GM18508 (cell line): ENCODE results near the gene KDELR1.
"Not testable (repeated sequence)": the region's sequence is repeated elsewhere in the genome, so short reads cannot be mapped to it uniquely, and the experiment has no call there.

Experiments
- ATAC-seq: cut with Tn5 transposase; IDR thresholded peaks from one replicate; pipeline ENCODE4 v1.9.1; 2021; ENCODE audit warnings: moderate number of reproducible peaks; ENCODE audit not compliant: insufficient read depth, unreplicated experiment

The KDELR1 gene

DNA sequence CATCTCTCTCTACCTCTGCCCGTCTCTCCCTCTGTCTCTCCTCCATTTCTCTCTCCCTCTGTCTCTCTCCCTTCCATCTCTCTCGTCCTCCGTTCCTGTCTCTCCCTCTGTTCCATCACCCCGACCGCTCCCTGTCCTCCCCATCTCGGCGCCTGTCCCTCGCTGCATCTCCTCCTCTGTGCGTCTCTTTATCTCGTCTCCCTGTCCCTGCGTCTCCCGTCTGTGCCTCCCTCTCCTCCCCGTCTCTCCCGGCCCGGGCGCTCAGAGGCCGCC is 6.7 kb upstream of the KDELR1 start:
- ATAC-seq = no peak

- no peak for ATAC-seq
Measured at GRCh38 chr19:48397263-48398101, 6.1 kb upstream of the KDELR1 start.

DNA sequence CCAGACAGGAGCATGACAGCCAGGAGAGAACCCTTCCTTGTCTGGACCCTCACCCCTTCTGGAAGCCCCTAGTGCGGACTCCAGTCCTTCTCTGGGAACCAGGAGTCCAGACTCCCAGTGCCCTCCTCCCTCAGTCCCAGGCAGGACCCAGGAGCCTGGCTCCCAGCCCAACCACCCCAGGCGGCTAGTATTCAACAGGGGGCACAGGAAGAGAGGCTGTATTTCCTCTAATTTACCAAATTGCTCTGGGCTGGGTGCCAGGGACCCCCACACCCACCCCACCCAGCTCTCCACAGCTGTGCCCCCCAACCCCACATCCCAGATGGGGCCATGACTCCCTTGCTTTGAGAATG is 5.4 kb upstream of the KDELR1 start:
- ATAC-seq = no peak

DNA sequence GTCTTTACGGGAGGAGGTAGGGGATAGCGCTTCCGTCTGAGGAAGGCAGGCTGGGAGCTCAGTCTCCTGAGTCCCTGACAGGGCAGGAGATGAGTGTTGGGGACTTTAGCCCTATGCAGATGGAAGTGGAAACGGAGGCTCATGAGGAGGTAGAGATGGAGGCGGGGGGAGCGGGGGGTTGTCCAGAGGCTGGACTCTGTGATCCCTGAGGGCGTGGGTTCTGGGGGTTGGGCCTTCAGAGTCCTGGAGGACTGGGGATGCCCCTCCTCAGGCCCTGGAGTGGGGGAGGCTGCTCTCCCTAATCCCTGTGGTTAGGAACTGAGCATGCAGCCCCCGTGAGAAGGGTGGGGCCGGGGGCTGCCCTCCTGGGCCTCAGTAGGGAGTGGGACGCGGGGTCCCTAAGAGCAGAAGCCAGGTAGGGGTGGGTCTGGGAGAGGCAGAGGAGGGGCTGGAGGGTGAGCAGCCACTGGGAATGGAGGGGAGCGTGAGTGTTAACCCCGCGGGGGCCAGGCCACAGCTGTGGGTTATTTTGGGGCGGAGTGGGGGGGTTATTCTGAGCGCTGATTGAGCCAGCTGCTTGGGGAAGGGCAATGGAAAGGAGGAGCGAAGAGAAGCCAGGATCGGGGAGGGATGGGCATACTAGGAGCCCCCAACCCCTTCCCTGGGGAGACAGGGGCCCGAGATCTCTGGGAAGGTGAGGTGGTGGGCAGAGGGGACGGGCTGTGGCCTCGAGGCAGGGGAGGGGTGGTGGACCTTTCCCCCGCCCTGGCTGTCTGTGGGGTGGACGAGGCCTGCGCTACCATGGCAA is 4.9 kb upstream of the KDELR1 start:
- no peak for ATAC-seq

- no peak for ATAC-seq
Measured at GRCh38 chr19:48395499-48395898, 4.1 kb upstream of the KDELR1 start.

GRCh38 chr19:48395170-48395455 is 3.8 kb upstream of the KDELR1 start:
- no peak for ATAC-seq

DNA sequence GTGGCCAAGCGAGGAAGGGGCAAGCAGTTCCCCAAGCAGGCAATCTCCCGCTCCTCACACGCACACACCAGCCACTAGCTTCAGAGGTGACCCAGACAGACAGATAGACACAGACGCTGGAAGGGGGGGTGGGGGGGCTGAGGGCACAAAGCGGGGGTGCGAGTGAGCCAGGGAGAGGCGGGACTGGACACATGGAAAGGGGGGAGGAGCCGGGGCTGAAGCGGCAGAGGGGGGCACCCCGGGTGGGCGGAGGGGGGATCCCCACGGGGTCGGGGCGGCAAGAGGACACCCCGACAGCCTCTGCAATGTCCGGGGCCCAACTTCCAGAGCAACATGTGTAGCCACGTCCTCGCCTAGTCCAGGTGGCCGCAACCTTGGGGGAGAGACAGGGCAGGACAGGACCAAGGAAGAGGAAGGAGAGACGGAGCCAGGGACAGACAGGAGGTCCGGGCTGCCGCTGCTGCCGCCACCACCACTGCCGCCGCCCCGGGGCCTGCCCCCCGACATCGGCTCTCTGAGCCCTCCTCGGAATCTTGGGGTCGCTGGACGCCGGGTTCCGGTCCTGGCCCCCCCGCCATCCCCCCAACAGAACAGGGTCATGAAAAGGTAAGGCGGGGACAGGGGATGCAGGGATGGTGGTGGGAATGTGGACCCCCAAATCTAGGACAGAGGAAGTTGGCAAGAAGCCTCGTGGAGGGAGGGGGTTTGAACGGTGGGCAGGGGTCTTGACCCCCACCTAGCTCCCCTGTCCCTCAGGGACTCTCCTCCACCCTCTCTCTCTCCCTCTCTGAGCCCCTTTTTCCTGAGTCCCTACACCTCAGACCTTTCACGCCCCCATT is 3.2 kb upstream of the KDELR1 start:
- ATAC-seq = no peak

GRCh38 chr19:48393559-48394330 is 2.4 kb upstream of the KDELR1 start, which contains the start of gene GRIN2D:
GRIN2D (plus strand) TSS chr19:48393668; CDS start chr19:48398393, 4,725 bp downstream.
- ATAC-seq = no peak

GRCh38 chr19:48392860-48393558 is 1.7 kb upstream of the KDELR1 start:
- no peak for ATAC-seq

GRCh38 chr19:48392006-48392344 is 624 bp upstream of the KDELR1 start:
- not testable (repeated sequence) for ATAC-seq

- no peak for ATAC-seq
Measured at GRCh38 chr19:48390188-48391099, 907 bp downstream of the KDELR1 start.

DNA sequence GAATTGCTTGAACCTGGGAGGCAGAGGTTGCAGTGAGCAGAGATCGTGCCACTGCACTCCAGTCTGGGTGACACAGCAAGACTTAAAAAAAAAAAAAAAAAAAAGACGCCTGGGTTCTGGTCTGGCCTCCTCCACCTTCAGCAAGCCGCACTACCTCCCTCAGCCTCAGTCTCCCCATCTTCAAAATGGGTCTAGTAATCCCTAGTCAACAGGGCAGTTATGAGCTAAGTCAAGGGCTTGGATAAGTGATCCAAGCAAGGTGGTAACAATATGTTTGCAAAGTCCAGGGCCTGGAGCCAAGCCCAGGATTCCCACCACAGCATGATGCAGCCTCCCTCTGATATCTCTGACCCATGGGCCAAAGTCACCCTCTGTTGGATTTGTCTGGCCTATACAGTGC is 4.4 kb downstream of the KDELR1 start:
- ATAC-seq = no peak

DNA sequence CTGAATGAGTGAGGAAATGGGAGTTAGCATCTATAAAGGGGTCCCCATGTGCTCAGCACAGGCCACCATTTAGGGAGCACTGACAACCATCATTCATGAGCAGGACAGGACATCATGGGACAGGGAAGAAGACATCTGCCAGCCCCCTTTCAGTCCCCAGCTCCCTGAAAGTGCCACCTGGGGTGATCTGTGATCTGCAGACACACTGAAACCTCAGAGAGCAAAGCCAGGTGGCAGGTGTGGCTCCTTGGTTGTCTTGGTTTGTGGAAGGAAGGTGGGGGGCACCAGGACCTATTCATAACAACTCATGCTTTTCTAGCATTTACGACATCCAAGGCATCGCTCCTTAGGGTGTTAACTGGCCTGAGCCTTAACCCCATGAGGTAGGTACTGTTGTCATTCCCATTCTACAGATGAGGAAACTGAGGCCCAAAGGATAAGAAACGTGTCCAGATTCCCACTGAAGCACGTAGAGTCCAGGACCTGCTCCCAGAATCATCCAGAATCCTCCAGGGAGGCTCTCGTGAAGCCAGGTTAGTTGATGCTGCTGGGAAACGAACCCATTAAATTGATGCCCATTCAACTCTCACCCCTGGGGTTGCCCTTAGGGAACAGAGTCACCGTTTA is 5.8 kb downstream of the KDELR1 start:
- ATAC-seq = no peak

DNA sequence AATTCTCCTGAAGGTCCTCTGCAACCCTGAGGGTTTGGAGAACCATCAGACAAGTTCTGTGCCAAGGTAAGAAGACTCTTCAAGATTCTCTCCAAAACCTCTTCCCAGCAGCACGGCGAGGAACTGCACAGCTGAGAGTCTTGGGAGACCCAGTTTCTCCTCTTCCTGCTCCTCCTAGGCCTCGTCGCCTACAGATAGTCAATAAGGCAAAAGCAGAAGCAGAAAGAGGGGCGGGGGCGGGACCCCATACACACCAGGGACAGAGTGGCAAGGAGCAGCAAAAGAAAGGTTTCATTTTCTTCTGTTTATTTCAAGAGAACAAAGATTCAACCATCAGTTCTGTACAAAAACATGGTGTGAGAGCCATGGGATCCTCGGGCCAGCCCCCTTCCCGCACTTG is 9.1 kb downstream of the KDELR1 start:
- ATAC-seq = no peak

DNA sequence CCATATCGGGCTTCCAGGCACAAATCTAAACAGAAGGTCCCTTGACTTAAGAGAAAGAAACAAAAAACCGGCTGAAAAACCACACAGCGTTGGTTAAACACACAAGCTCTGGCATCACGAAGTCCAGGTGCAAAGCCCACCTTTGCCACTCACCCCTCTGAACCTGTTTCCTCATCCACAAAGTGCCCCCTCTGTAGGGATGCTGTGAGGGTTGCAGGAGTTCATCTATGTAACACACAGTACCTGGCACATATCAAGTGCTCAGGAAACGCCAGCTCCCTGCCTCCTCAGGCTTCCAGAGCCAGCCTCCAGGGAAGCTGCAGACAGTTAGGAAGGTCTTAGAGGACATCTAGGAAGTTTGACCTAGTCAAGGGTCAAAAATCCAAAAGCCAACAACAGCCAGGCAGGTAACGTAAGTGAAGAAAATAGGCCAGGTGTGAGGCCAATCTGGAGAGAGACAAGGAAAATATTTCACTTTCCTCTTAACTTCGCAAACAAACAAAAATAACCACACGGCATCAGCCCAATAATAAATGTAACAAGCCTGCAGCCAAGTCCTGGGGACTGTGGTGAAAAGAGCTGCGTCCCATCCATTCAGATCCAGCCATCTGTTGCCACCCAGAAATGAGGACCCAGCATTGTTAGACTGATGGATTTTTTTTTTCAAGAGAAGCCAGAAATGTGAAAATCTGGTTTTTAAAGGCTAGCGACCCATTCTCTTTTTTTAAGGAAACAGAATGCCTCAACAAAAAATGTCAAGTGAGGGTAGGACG is 10.0 kb downstream of the KDELR1 start:
- ATAC-seq = no peak

DNA sequence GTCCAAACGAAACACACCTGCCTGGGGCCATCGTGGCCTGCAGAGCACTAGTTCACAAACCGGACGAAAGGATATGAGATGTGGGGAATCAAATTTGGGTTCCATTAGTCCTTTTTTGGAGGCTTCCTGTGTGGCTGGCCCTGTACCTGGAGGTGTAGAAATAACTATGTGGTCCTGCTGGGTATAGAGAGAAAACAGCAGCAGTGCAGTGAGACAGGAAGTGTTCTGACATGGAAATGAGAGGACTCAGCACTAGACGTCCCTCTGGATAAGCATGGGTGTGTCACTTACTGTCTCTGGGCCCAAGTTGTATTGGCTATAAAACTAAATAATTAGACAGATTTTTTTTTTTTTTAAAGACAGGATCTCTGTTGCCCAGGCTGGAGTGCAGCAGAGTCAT is 12.3 kb downstream of the KDELR1 start:
- ATAC-seq = no peak

DNA sequence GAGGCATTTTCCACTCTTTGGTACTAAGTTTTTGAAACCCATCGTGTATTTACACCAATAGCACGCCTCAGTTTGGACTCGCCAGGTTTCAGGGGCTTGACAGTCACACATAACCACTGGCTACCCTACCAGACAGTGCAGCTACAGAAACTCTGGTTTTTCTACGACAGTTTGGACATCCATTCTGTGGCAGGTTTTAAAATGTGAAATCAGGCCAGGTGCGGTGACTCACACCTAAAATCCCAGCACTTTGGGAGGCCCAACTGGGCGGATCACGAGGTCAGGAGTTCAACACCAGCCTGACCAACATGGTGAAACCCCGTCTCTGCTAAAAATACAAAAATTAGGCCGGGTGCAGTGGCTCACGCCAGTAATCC is 13.2 kb downstream of the KDELR1 start:
- no peak for ATAC-seq

DNA sequence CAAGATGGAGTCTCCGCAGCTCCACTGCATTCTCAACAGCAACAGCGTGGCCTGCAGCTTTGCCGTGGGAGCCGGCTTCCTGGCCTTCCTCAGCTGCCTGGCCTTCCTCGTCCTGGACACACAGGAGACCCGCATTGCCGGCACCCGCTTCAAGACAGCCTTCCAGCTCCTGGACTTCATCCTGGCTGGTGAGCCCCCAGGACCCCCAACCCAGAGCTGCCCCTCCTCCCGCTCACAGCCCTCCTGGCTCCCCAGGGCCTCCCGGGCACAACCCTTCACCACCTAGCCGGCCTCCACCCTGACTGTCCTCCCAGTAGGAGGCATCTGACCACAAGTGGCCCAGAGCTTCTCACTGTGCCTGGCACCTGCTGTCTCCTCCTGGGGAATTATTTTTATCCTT is 17.8 kb downstream of the KDELR1 start:
- no peak for ATAC-seq
